ENCODE results near the gene SPTBN1. TPM values are rescaled to one million over a fixed set of nuclear protein-coding genes. Genes with fewer than 3 reads are reported as not detected.

The SPTBN1 gene
- total and polyA plus RNA-seq, 3 experiments from 2014 or later, result 38.4 to 49.2 (median 38.5) TPM

DNA sequence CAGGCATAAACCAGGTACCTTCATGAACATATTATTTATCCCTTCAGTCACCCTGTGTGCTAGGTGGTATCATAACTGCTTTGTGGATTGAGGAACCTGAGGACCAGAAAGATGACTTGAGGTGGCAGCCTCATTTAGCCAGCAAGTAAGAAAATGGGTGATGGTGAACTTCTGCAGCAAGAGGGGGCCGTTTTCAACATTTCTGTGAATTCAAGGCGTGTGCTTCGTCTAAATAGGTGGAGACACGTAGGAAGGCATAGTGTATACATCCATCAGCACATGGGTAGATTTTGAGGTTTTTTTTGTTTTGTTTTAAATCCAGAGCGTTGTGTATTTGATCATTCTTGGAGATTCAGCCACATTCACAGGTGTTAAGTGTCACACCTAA lies 118.7 kb downstream of the SPTBN1 start:
- peak overlapping the region; percentile 86 to 100 (median 98) for H3K27ac Mint-ChIP-seq
- no peaks in the 10 kb centered on the region for H3K27me3 Mint-ChIP-seq
- Histone ChIP-seq H3K4me1 (ENCODE audit: insufficient read depth, low read length) (peaks cover 100% of the 10 kb centered on the region), H3K9me3 (ENCODE audit: low read length) (no peaks in the 10 kb centered on the region), H3K27me3 (ENCODE audit: insufficient read depth, low read length, poor library complexity, severe bottlenecking) (no peaks in the 10 kb centered on the region), H3K36me3 (ENCODE audit: insufficient read depth, low read length) (no peaks in the 10 kb centered on the region), H3K4me3 (ENCODE audit: low read length) (no peak overlapping the region), H3K27ac (ENCODE audit: low read depth, low read length) (peak overlapping the region; percentile 84)
- CTCF ChIA-PET, result interaction anchor here (1.3 to 2.0 kb wide), 5 partner anchors 14 to 52 kb away, joined by 4 to 27 read pairs (median 5); no protein-coding TSS in a partner anchor
- peaks cover 0 to 13% (median 6%) of the 10 kb centered on the region in 3 donors for H3K36me3 Mint-ChIP-seq
- no peak for DNase-seq
- peak overlapping the region; percentile 86 to 96 (median 90) for H3K4me3 Mint-ChIP-seq
- H3K9me3 Mint-ChIP-seq, result peaks cover 0 to 2% (median 0%) of the 10 kb centered on the region in 5 donors
- H3K4me1 Mint-ChIP-seq, result peaks cover 94 to 100% (median 100%) of the 10 kb centered on the region in 3 donors
- POLR2A ChIA-PET, result interaction anchor here (1.0 to 8.4 kb wide), 2 partner anchors 11 to 15 kb away, joined by 3 to 105 read pairs; no protein-coding TSS in a partner anchor

DNA sequence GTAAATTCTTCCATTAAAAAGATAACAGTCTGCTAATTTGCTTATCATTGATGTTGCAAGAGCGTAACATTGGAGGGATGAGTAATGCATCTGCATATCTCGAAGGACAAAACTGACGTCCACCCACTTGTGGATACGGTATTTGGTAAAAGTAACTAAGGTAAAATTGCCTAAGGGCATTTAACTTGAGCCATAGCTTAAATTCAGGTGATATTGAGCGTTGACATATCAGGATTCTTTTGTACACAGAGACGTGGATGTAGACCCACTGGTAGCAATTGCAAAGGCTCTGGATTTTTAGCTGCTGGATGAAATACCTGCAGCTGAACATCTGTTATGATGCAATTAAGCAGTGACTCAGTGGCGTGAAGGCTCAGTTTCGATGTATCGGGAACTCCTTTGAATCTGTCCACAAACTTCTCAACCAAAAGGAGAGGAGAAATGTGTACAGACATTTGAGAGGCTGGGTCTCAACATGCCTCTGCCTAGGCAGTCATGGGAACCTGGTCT lies 119.3 kb downstream of the SPTBN1 start:
- ChIA-PET POLR2A (interaction anchor here (8.4 kb wide), 1 partner anchor 15 kb away, joined by 105 read pairs; no protein-coding TSS in a partner anchor), CTCF (interaction anchor here (1.3 to 2.0 kb wide), 6 partner anchors 10 to 53 kb away, joined by 4 to 27 read pairs (median 4); no protein-coding TSS in a partner anchor)
- Histone ChIP-seq H3K4me1 (ENCODE audit: insufficient read depth, low read length) (peaks cover 99% of the 10 kb centered on the region), H3K36me3 (ENCODE audit: insufficient read depth, low read length) (no peaks in the 10 kb centered on the region), H3K9me3 (ENCODE audit: low read length) (no peaks in the 10 kb centered on the region), H3K27ac (ENCODE audit: low read depth, low read length) (peak overlapping the region; percentile 84), H3K27me3 (ENCODE audit: insufficient read depth, low read length, poor library complexity, severe bottlenecking) (no peaks in the 10 kb centered on the region), H3K4me3 (ENCODE audit: low read length) (peak overlapping the region; percentile 16)
- no peaks in the 10 kb centered on the region for H3K27me3 Mint-ChIP-seq
- peaks cover 94 to 100% (median 100%) of the 10 kb centered on the region in 3 donors for H3K4me1 Mint-ChIP-seq
- H3K4me3 Mint-ChIP-seq, result peak overlapping the region in 6 of 7 donors; percentile 70 to 91 (median 88)
- DNase-seq, result no peak
- peak overlapping the region; percentile 86 to 100 (median 98) for H3K27ac Mint-ChIP-seq
- peaks cover 0 to 13% (median 6%) of the 10 kb centered on the region in 3 donors for H3K36me3 Mint-ChIP-seq
- H3K9me3 Mint-ChIP-seq, result peaks cover 0 to 2% (median 0%) of the 10 kb centered on the region in 5 donors

DNA sequence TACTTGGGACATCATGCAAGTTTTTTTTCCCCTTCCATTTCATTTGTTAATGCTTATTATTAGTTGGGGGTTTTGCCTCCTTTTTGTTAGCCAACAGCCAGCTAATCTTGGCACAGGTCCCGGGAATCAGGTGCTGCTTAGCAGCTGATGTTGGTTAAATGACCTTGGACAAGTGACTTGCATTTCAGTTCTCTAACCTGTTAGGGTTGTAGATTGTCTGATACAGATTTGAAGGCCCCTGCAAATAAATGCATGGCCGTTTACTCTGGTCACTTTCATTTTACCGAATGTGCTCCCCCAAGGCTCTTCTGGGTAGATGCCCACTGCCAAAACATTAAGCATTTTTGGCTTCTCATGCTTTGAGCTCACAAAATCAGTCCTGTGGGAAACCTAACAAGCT lies 120.9 kb downstream of the SPTBN1 start:
- H3K27me3 ChIP-seq (ENCODE audit: insufficient read depth, low read length, poor library complexity, severe bottlenecking), result no peaks in the 10 kb centered on the region
- no peaks in the 10 kb centered on the region for H3K9me3 ChIP-seq (ENCODE audit: low read length)
- peaks cover 95% of the 10 kb centered on the region for H3K4me1 ChIP-seq (ENCODE audit: insufficient read depth, low read length)
- POLR2A ChIA-PET, result interaction anchor here (0.5 kb wide), 1 partner anchor 17 kb away, joined by 5 read pairs; no protein-coding TSS in a partner anchor
- no peak overlapping the region for H3K27ac ChIP-seq (ENCODE audit: low read depth, low read length)
- H3K9me3 Mint-ChIP-seq, result peaks cover 0 to 2% (median 0%) of the 10 kb centered on the region in 5 donors
- DNase-seq, result no peak
- peak overlapping the region in 4 of 7 donors; percentile 21 to 54 (median 45) for H3K4me3 Mint-ChIP-seq
- peaks cover 91 to 98% (median 98%) of the 10 kb centered on the region in 3 donors for H3K4me1 Mint-ChIP-seq
- H3K36me3 Mint-ChIP-seq, result peaks cover 0 to 13% (median 5%) of the 10 kb centered on the region in 3 donors
- no peak overlapping the region for H3K4me3 ChIP-seq (ENCODE audit: low read length)
- peak overlapping the region; percentile 84 to 99 (median 98) for H3K27ac Mint-ChIP-seq
- H3K36me3 ChIP-seq (ENCODE audit: insufficient read depth, low read length), result no peaks in the 10 kb centered on the region
- H3K27me3 Mint-ChIP-seq, result no peaks in the 10 kb centered on the region
- CTCF ChIA-PET, result interaction anchor here (1.1 to 1.9 kb wide), 3 partner anchors 18 to 23 kb away, joined by 3 to 7 read pairs (median 6); no protein-coding TSS in a partner anchor

DNA sequence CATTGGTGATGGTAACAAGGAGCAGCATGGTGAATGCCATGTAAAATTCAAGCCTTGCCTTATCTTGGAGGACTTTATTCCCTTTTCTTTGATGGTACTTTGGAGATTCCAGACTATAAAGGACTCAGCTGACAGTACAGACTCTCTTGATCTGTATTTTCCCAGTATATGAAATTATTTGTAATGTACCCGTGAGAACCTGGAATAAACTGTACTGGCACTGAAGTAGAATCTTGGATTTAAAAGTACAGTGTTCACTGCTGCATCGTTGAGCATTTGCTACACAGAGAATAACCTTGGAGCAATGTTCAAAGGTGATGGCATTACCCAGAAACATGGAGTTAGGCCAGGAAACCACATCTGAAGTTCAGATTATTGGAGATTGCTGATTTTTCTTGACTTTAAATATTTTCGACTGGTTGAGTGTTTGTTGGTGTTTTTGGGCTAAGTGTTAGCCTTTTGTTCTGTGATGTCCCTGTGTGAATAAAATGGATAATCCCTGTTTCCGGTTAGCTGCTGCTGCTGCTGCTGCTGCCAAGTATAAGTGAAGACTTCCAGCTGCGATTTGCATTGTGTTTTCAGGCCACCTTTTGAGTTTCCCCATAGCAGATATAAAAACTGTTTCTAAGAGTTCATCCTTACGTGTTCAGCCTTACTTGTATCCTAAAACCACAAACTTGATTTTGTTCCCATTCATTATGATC lies 122.0 kb downstream of the SPTBN1 start:
- no peaks in the 10 kb centered on the region for H3K9me3 ChIP-seq (ENCODE audit: low read length)
- Mint-ChIP-seq H3K27me3 (no peaks in the 10 kb centered on the region), H3K27ac (peak overlapping the region; percentile 52 to 99 (median 93)), H3K4me3 (peak overlapping the region in 5 of 7 donors; percentile 14 to 66 (median 55)), H3K9me3 (peaks cover 0 to 2% (median 0%) of the 10 kb centered on the region in 5 donors), H3K4me1 (peaks cover 91 to 98% (median 98%) of the 10 kb centered on the region in 3 donors), H3K36me3 (peaks cover 0 to 10% (median 5%) of the 10 kb centered on the region in 3 donors)
- DNase-seq, result no peak
- H3K4me1 ChIP-seq (ENCODE audit: insufficient read depth, low read length), result peaks cover 95% of the 10 kb centered on the region
- no peaks in the 10 kb centered on the region for H3K27me3 ChIP-seq (ENCODE audit: insufficient read depth, low read length, poor library complexity, severe bottlenecking)
- ChIA-PET CTCF (no interaction called here), POLR2A (interaction anchor here (0.9 kb wide), 1 partner anchor 9 kb away, joined by 3 read pairs; no protein-coding TSS in a partner anchor)
- H3K36me3 ChIP-seq (ENCODE audit: insufficient read depth, low read length), result no peaks in the 10 kb centered on the region
- no peak overlapping the region for H3K27ac ChIP-seq (ENCODE audit: low read depth, low read length)
- no peak overlapping the region for H3K4me3 ChIP-seq (ENCODE audit: low read length)

DNA sequence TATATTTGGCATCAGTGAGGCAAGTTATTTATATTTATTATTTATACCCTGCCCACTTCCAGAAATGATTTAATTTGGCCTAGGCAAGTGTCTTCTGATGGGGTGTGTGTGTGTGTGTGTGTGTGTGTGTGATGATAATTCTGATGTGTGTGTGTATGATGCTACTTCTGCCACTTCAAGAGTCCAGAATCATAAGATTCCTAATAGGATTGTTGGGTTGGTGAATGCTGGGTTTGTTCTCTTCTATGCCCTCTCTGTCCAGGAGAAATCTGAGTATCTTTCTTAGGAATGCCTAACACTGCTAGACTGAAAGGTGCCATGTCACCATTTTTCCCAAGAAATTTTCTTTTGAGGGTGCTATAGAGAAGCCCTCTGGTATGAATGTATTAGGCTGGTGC lies 122.5 kb downstream of the SPTBN1 start:
- no peak for DNase-seq
- ChIA-PET CTCF (no interaction called here), POLR2A (interaction anchor here (0.9 kb wide), 1 partner anchor 9 kb away, joined by 3 read pairs; no protein-coding TSS in a partner anchor)
- H3K4me1 ChIP-seq (ENCODE audit: insufficient read depth, low read length), result peaks cover 95% of the 10 kb centered on the region
- no peak overlapping the region for H3K27ac ChIP-seq (ENCODE audit: low read depth, low read length)
- peaks cover 0 to 10% (median 5%) of the 10 kb centered on the region in 3 donors for H3K36me3 Mint-ChIP-seq
- no peaks in the 10 kb centered on the region for H3K36me3 ChIP-seq (ENCODE audit: insufficient read depth, low read length)
- H3K27me3 ChIP-seq (ENCODE audit: insufficient read depth, low read length, poor library complexity, severe bottlenecking), result no peaks in the 10 kb centered on the region
- no peaks in the 10 kb centered on the region for H3K27me3 Mint-ChIP-seq
- peaks cover 0 to 2% (median 0%) of the 10 kb centered on the region in 5 donors for H3K9me3 Mint-ChIP-seq
- H3K4me3 ChIP-seq (ENCODE audit: low read length), result no peak overlapping the region
- peak overlapping the region; percentile 56 to 99 (median 93) for H3K27ac Mint-ChIP-seq
- H3K4me1 Mint-ChIP-seq, result peaks cover 91 to 98% (median 98%) of the 10 kb centered on the region in 3 donors
- H3K4me3 Mint-ChIP-seq, result peak overlapping the region in 5 of 7 donors; percentile 14 to 66 (median 23)
- H3K9me3 ChIP-seq (ENCODE audit: low read length), result no peaks in the 10 kb centered on the region

DNA sequence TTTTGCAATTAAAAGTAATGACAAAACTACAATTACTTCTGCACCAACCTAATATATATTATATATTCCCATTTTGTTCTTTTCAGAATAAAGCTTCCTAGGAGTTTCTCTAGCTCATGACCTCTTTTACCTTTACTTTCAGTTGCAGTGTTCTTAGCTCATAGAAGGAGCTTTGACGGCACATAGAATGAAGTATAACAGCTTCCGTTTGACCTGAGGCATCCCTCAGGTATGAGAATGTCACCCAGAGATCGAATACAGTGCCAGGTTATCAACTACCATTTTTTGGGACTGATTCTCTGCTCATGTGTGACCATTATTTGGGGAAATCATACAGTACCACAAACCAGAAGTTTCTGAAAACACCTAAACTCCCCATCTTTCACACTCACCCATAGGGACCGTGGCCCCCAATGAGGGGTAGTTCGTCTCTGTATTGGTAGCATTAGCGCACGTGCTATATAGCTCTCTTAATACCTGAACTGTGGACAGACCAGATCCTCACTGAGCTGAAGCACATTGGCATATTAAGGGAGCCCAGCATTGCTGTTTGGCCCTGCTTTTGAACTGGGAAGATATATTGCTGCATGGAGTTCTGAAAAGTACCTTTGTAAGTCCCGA lies 123.0 kb downstream of the SPTBN1 start:
- POLR2A ChIA-PET, result interaction anchor here (0.9 to 1.2 kb wide), 2 partner anchors 10 kb away, joined by 3 to 4 read pairs; no protein-coding TSS in a partner anchor
- H3K27ac ChIP-seq (ENCODE audit: low read depth, low read length), result peak overlapping the region; percentile 49
- CTCF ChIA-PET, result interaction anchor here (0.9 to 3.3 kb wide), 3 partner anchors 10 to 27 kb away, joined by 3 to 28 read pairs (median 3); no protein-coding TSS in a partner anchor
- Mint-ChIP-seq H3K4me3 (peak overlapping the region in 6 of 7 donors; percentile 45 to 78 (median 73)), H3K9me3 (peaks cover 0 to 2% (median 0%) of the 10 kb centered on the region in 5 donors), H3K36me3 (peaks cover 0 to 10% (median 5%) of the 10 kb centered on the region in 3 donors), H3K27me3 (no peaks in the 10 kb centered on the region), H3K4me1 (peaks cover 90 to 98% (median 98%) of the 10 kb centered on the region in 3 donors), H3K27ac (peak overlapping the region; percentile 75 to 98 (median 92))
- H3K4me3 ChIP-seq (ENCODE audit: low read length), result peak overlapping the region; percentile 35
- no peaks in the 10 kb centered on the region for H3K9me3 ChIP-seq (ENCODE audit: low read length)
- H3K4me1 ChIP-seq (ENCODE audit: insufficient read depth, low read length), result peaks cover 95% of the 10 kb centered on the region
- no peaks in the 10 kb centered on the region for H3K36me3 ChIP-seq (ENCODE audit: insufficient read depth, low read length)
- DNase-seq, result no peak
- no peaks in the 10 kb centered on the region for H3K27me3 ChIP-seq (ENCODE audit: insufficient read depth, low read length, poor library complexity, severe bottlenecking)
